ENCODE measurements around the gene WDFY2. TPM values are rescaled to one million over a fixed set of nuclear protein-coding genes. Genes with fewer than 3 reads are reported as not detected.

Gene WDFY2
- polyA plus RNA-seq, 1 donor from 2014 or later = 5.3 TPM

- Histone ChIP-seq H3K4me2 (ENCODE audit: low read length) (no peak overlapping the region), H3K79me2 (replicated peaks; ENCODE audit: insufficient read depth, low read length) (peaks cover 25% of the 10 kb centered on the region), H2AFZ (ENCODE audit: low read depth, low read length) (no peak overlapping the region), H3K27ac (ENCODE audit: low read length) (no peak overlapping the region), H3K27me3 (ENCODE audit: insufficient read depth, low read depth, low read length) (no peaks in the 10 kb centered on the region), H3K9me3 (ENCODE audit: low read length) (no peaks in the 10 kb centered on the region), H3K9me2 (ENCODE audit: insufficient read depth, low read length) (no peaks in the 10 kb centered on the region), H3K4me3 (ENCODE audit: low read length) (no peak overlapping the region), H3F3A (ENCODE audit: insufficient read depth, low read length, poor library complexity, severe bottlenecking) (no peaks in the 10 kb centered on the region), H4K20me1 (ENCODE audit: insufficient read depth) (no peaks in the 10 kb centered on the region), H3K36me3 (ENCODE audit: insufficient read depth, low read length) (no peaks in the 10 kb centered on the region), H3K9ac (ENCODE audit: low read length) (no peak overlapping the region)
- TF ChIP-seq EP300 (conservative IDR thresholded peaks at IDR 0.05; ENCODE audit: poor library complexity, severe bottlenecking) (no peak), SMC3 (conservative IDR thresholded peaks at IDR 0.05; ENCODE audit: poor library complexity) (no peak), TAF1 (IDR thresholded peaks at IDR 0.05; ENCODE audit: low read depth) (no peak), POLR2AphosphoS5 (IDR thresholded peaks at IDR 0.05) (no peak), MXI1 (conservative IDR thresholded peaks at IDR 0.05; ENCODE audit: poor library complexity, severe bottlenecking) (no peak), EZH2 (IDR thresholded peaks at IDR 0.05; ENCODE audit: borderline replicate concordance, insufficient read depth, low read length, poor library complexity, severe bottlenecking) (no peak), CTCF (IDR thresholded peaks at IDR 0.05; ENCODE audit: poor library complexity, severe bottlenecking) (no peak), RAD21 (conservative IDR thresholded peaks at IDR 0.05) (no peak), REST (IDR thresholded peaks at IDR 0.05; ENCODE audit: borderline replicate concordance) (no peak)
These were observed 12.3 kb downstream of the WDFY2 start for GRCh38 chr13:51596541-51596940.

GRCh38 chr13:51599444-51600176 is 15.3 kb downstream of the WDFY2 start:
- H3K4me3 ChIP-seq (ENCODE audit: low read length) = no peak overlapping the region
- TF ChIP-seq EP300 (conservative IDR thresholded peaks at IDR 0.05; ENCODE audit: poor library complexity, severe bottlenecking) (no peak), POLR2AphosphoS5 (IDR thresholded peaks at IDR 0.05) (no peak)
- H3K79me2 ChIP-seq (replicated peaks; ENCODE audit: insufficient read depth, low read length) = peaks cover 5% of the 10 kb centered on the region
- H2AFZ ChIP-seq (ENCODE audit: low read depth, low read length) = no peak overlapping the region
- H3K27me3 ChIP-seq (ENCODE audit: insufficient read depth, low read depth, low read length) = no peaks in the 10 kb centered on the region
- no peaks in the 10 kb centered on the region for H3F3A ChIP-seq (ENCODE audit: insufficient read depth, low read length, poor library complexity, severe bottlenecking)
- H4K20me1 ChIP-seq (ENCODE audit: insufficient read depth) = no peaks in the 10 kb centered on the region
- no peak overlapping the region for H3K4me2 ChIP-seq (ENCODE audit: low read length)
- H3K9me2 ChIP-seq (ENCODE audit: insufficient read depth, low read length) = no peaks in the 10 kb centered on the region
- no peaks in the 10 kb centered on the region for H3K9me3 ChIP-seq (ENCODE audit: low read length)
- H3K36me3 ChIP-seq (ENCODE audit: insufficient read depth, low read length) = no peaks in the 10 kb centered on the region
- no peak overlapping the region for H3K27ac ChIP-seq (ENCODE audit: low read length)
- no peak overlapping the region for H3K9ac ChIP-seq (ENCODE audit: low read length)
